ENCODE data around the gene SCN11A.

DNA sequence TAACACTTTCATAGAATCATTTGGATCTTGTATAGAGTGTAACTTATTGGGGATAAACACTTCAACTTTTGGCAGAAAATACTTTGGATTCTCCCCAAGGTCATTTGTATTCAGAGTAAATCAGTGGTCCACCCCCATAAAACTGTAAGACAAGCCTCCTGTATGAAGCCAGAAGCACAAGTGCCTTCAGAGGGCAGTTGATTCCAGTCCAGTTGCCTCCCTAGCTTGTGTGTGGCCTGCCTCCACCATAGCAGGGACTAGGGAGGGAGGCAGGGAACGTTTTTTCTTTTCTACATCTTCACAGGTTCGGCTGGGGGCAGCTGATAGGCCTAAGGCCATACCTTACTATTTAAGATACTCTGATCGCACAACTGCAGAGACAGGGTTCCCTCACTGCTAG lies 44.0 kb upstream of the SCN11A start:
- TF ChIP-seq CTCF (IDR thresholded peaks at IDR 0.05): no peak
- TF ChIP-seq EZH2 (IDR thresholded peaks at IDR 0.05): no peak
